Lung (tissue), 12 donors: ENCODE measurements around the gene ZNF431. TPM values are rescaled to one million over a fixed set of nuclear protein-coding genes. Genes with fewer than 3 reads are reported as not detected.

Source experiments
- ATAC-seq: fragments of 200-7000 bp; cut with Tn5 transposase; one replicate; pipeline ENCODE4 v1.9.1; 2020; ENCODE audit warnings: moderate number of reproducible peaks; ENCODE audit not compliant: insufficient read depth, low FRiP score
- DNase-seq, 3 donors: peaks; one replicate each; pipeline ENCODE4 v3.0.0-alpha.2; 2013 to 2017
- H3K27ac ChIP-seq, 2 donors: one replicate each; pipeline ENCODE4 v1.5.1; 2013; ENCODE audit warnings: mild to moderate bottlenecking in 2 of 2, moderate library complexity in 2 of 2, control low read depth in 1 of 2, inconsistent platforms in 1 of 2, low read depth in 1 of 2, low read length in 1 of 2
- H3K27me3 ChIP-seq, 3 donors: one replicate each; pipeline ENCODE4 v1.5.1; 2013; ENCODE audit warnings: low read length in 2 of 3; ENCODE audit not compliant: control insufficient read depth in 3 of 3, insufficient read depth in 3 of 3
- H3K36me3 ChIP-seq, 4 donors: one replicate each; pipeline ENCODE4 v1.5.1; 2013; ENCODE audit warnings: low read length in 4 of 4, mild to moderate bottlenecking in 1 of 4, moderate library complexity in 1 of 4; ENCODE audit not compliant: control insufficient read depth in 4 of 4, insufficient read depth in 4 of 4
- H3K4me1 ChIP-seq, 5 donors: one replicate each; pipeline ENCODE4 v1.5.1; 2013; ENCODE audit warnings: low read length in 5 of 5, mild to moderate bottlenecking in 2 of 5, moderate library complexity in 1 of 5; ENCODE audit not compliant: control insufficient read depth in 5 of 5, insufficient read depth in 5 of 5
- H3K4me3 ChIP-seq: one replicate; pipeline ENCODE4 v1.5.1; 2013; ENCODE audit warnings: mild to moderate bottlenecking, control low read depth, moderate library complexity
- H3K9ac ChIP-seq, 2 donors: one replicate each; pipeline ENCODE4 v1.5.1; 2013; ENCODE audit warnings: low read length in 2 of 2, control low read depth in 1 of 2; ENCODE audit not compliant: insufficient read depth in 1 of 2
- H3K9me3 ChIP-seq, 4 donors: one replicate each; pipeline ENCODE4 v1.5.1; 2013; ENCODE audit warnings: low read length in 3 of 4, mild to moderate bottlenecking in 1 of 4, moderate library complexity in 1 of 4; ENCODE audit not compliant: control insufficient read depth in 4 of 4, insufficient read depth in 3 of 4
- CTCF ChIP-seq: IDR thresholded peaks from 2 replicates; pipeline ENCODE4 v1.5.1; 2012; ENCODE audit warnings: mild to moderate bottlenecking; ENCODE audit errors: control extremely low read depth, extremely low read depth
- WGBS, 2 donors: extraction: QIAGEN DNeasy Blood & Tissue Kit; methylation state at CpG; one replicate each; pipeline ENCODE4 v1.1.7; 2013; 5-methylcytosine and 5-hydroxymethylcytosine counted together
- polyA plus RNA-seq, 2 donors: library from polyadenylated mRNA; stranded (reverse); fragments of 200-250 nt; gene quantifications; one replicate each; pipeline ENCODE4 v1.2.1, GENCODE V29; 2013
- total RNA-seq, 2 donors: library from RNA; depleted of rRNA in 1 of 2; stranded (reverse); fragments of >200 nt in 1 of 2; gene quantifications; one replicate each; pipeline ENCODE4 v1.2.1, GENCODE V29; 2014 to 2021
- donor health status: control.
- donor health status: control.
- donor health status: Bipolar disorder and iron deficiency.
- donor health status: healthy.
- donor health status: DM: yes; HTN: yes; CAD: no.

Gene ZNF431
- total and polyA plus RNA-seq, 4 donors, result 3.5 to 36.2 (median 19.4) TPM

GRCh38 chr19:21128901-21129698 is 12.7 kb upstream of the ZNF431 start:
- peaks cover 0 to 7% (median 0%) of the 10 kb centered on the region in 5 donors for H3K4me1 ChIP-seq
- no peak overlapping the region for H3K4me3 ChIP-seq
- H3K9ac ChIP-seq, result no peak overlapping the region
- 67 to 73% methylated on average over 6 of the region's 6 CpGs for WGBS, 2 donors
- H3K27ac ChIP-seq, result no peak overlapping the region
- ATAC-seq (no peak), DNase-seq (peak in 1 of 3 donors; percentile 9)
- H3K27me3 ChIP-seq, result no peaks in the 10 kb centered on the region
- no peak for TF ChIP-seq CTCF
- H3K36me3 ChIP-seq, result no peaks in the 10 kb centered on the region
- H3K9me3 ChIP-seq, result peaks cover 0 to 4% (median 0%) of the 10 kb centered on the region in 4 donors

- H3K9ac ChIP-seq, result no peak overlapping the region
- no peaks in the 10 kb centered on the region for H3K36me3 ChIP-seq
- H3K27me3 ChIP-seq, result no peaks in the 10 kb centered on the region
- H3K4me3 ChIP-seq, result no peak overlapping the region
- peaks cover 0 to 7% (median 0%) of the 10 kb centered on the region in 5 donors for H3K4me1 ChIP-seq
- H3K27ac ChIP-seq, result no peak overlapping the region
- no peak for TF ChIP-seq CTCF
- ATAC-seq (peak; percentile 41), DNase-seq (peak; percentile 41 to 83 (median 66))
- 49 to 65% methylated on average over 3 of the region's 3 CpGs for WGBS, 2 donors
- H3K9me3 ChIP-seq, result peaks cover 0 to 2% (median 0%) of the 10 kb centered on the region in 4 donors
Observed at GRCh38 chr19:21130097-21130775, 11.6 kb upstream of the ZNF431 start.

- WGBS, 2 donors, result 52 to 62% methylated on average over 1 of the region's 1 CpG
- DNase-seq, result no peak
- Histone ChIP-seq H3K36me3 (no peaks in the 10 kb centered on the region), H3K4me3 (no peak overlapping the region), H3K4me1 (peaks cover 0 to 7% (median 0%) of the 10 kb centered on the region in 5 donors), H3K27me3 (no peaks in the 10 kb centered on the region), H3K9me3 (peaks cover 0 to 2% (median 0%) of the 10 kb centered on the region in 4 donors), H3K27ac (no peak overlapping the region), H3K9ac (no peak overlapping the region)
- no peak for ATAC-seq
- TF ChIP-seq CTCF, result no peak
Observed at GRCh38 chr19:21133633-21134032, 8.2 kb upstream of the ZNF431 start.
